Neuronal stem cell (in vitro differentiated cells): Measurements from ENCODE around the gene ZPR1.

Source experiments
- DNase-seq: peaks from one replicate; pipeline ENCODE4 v3.0.0-alpha.2; 2013; ENCODE audit warnings: low spot score
- H2AFZ ChIP-seq: one replicate; pipeline ENCODE4 v1.6.1; 2013; ENCODE audit warnings: mild to moderate bottlenecking, low read length, inconsistent platforms
- H2AK5ac ChIP-seq: 2 replicates; pipeline ENCODE4 v1.6.1; 2013; ENCODE audit warnings: low read depth, mild to moderate bottlenecking, inconsistent platforms, low read length, moderate library complexity, mixed read lengths
- H2BK120ac ChIP-seq: 2 replicates; pipeline ENCODE4 v1.6.1; 2013; ENCODE audit warnings: low read depth, mild to moderate bottlenecking, inconsistent platforms, low read length, moderate library complexity, mixed read lengths
- H2BK12ac ChIP-seq: one replicate; pipeline ENCODE4 v1.6.1; 2013; ENCODE audit warnings: low read length, inconsistent platforms
- H2BK15ac ChIP-seq: 2 replicates; pipeline ENCODE4 v1.6.1; 2013; ENCODE audit warnings: mild to moderate bottlenecking, low read length, inconsistent platforms, mixed read lengths
- H2BK5ac ChIP-seq: one replicate; pipeline ENCODE4 v1.6.1; 2013; ENCODE audit warnings: inconsistent platforms, mild to moderate bottlenecking, low read length, moderate library complexity
- H3K14ac ChIP-seq: one replicate; pipeline ENCODE4 v1.6.1; 2013; ENCODE audit warnings: low read length, inconsistent platforms
- H3K18ac ChIP-seq: 2 replicates; pipeline ENCODE4 v1.6.1; 2013; ENCODE audit warnings: low read length, inconsistent platforms
- H3K23ac ChIP-seq: 2 replicates; pipeline ENCODE4 v1.6.1; 2013; ENCODE audit warnings: low read depth, mild to moderate bottlenecking, mixed read lengths, low read length, inconsistent platforms; ENCODE audit not compliant: poor library complexity
- H3K27ac ChIP-seq: replicated peaks from 3 replicates; pipeline ENCODE4 v1.5.1; 2013; ENCODE audit warnings: low read length, inconsistent platforms
- H3K27me3 ChIP-seq, 3 experiments: 2 replicates each; pipeline ENCODE4 v1.6.1; 2013; ENCODE audit warnings: low read length in 3 of 3, mild to moderate bottlenecking in 2 of 3, inconsistent platforms in 1 of 3, low read depth in 1 of 3, mixed read lengths in 1 of 3, moderate library complexity in 1 of 3; ENCODE audit not compliant: control insufficient read depth in 3 of 3, insufficient read depth in 3 of 3
- H3K36me3 ChIP-seq, 2 donors: replicated peaks in 1 of 2; 2 replicates each; pipeline ENCODE4 v1.6.1; 2013; ENCODE audit warnings: low read length in 2 of 2; ENCODE audit not compliant: control insufficient read depth in 2 of 2, insufficient read depth in 2 of 2
- H3K4ac ChIP-seq: 2 replicates; pipeline ENCODE4 v1.6.1; 2013; ENCODE audit warnings: inconsistent platforms, mild to moderate bottlenecking, low read length, moderate library complexity
- H3K4me1 ChIP-seq, 2 donors: 1 replicate in 1 of 2; 2 replicates in 1 of 2; pipeline ENCODE4 v1.6.1; 2013; ENCODE audit warnings: low read length in 2 of 2, low read depth in 1 of 2; ENCODE audit not compliant: control insufficient read depth in 2 of 2, insufficient read depth in 1 of 2
- H3K4me2 ChIP-seq: one replicate; pipeline ENCODE4 v1.6.1; 2013; ENCODE audit warnings: mild to moderate bottlenecking, low read length, inconsistent platforms; ENCODE audit not compliant: insufficient read depth, poor library complexity, severe bottlenecking
- H3K4me3 ChIP-seq, 2 donors: 2 replicates each; pipeline ENCODE4 v1.5.1; 2013; ENCODE audit warnings: low read length in 2 of 2, mild to moderate bottlenecking in 2 of 2, inconsistent platforms in 1 of 2, moderate library complexity in 1 of 2
- H3K79me1 ChIP-seq: one replicate; pipeline ENCODE4 v1.6.1; 2013; ENCODE audit warnings: low read depth, mild to moderate bottlenecking, inconsistent platforms, low read length, moderate library complexity
- H3K9ac ChIP-seq: one replicate; pipeline ENCODE4 v1.6.1; 2013; ENCODE audit warnings: mild to moderate bottlenecking, low read depth, low read length, inconsistent platforms; ENCODE audit not compliant: poor library complexity
- H3K9me3 ChIP-seq, 2 donors: replicated peaks in 1 of 2; 2 replicates each; pipeline versions ENCODE3 to v1.6.1; 2013; ENCODE audit warnings: low read length in 2 of 2, mild to moderate bottlenecking in 2 of 2, inconsistent platforms in 1 of 2, low read depth in 1 of 2, mixed read lengths in 1 of 2, moderate library complexity in 1 of 2; ENCODE audit not compliant: control insufficient read depth in 2 of 2, insufficient read depth in 1 of 2
- H4K8ac ChIP-seq: one replicate; pipeline ENCODE4 v1.6.1; 2013; ENCODE audit warnings: low read depth, mild to moderate bottlenecking, inconsistent platforms, low read length, moderate library complexity
- H4K91ac ChIP-seq: one replicate; pipeline ENCODE4 v1.6.1; 2013; ENCODE audit warnings: low read length, low read depth, mild to moderate bottlenecking, inconsistent platforms; ENCODE audit not compliant: poor library complexity
- WGBS, 2 donors: extraction: QIAGEN DNeasy Blood & Tissue Kit; methylation state at CpG; one replicate each; pipeline ENCODE4 v1.1.7; 2013; ENCODE audit warnings: missing lambda C conversion rate in 2 of 2, mixed read lengths in 1 of 2; ENCODE audit not compliant: insufficient read length in 2 of 2, insufficient replicate concordance in 1 of 2; ENCODE audit errors: extremely low coverage in 2 of 2; 5-methylcytosine and 5-hydroxymethylcytosine counted together

Gene ZPR1

GRCh38 chr11:116812109-116812508 is 24.3 kb upstream of the ZPR1 start:
- Histone ChIP-seq H3K36me3 (no peaks in the 10 kb centered on the region), H4K8ac (no peak overlapping the region), H2BK15ac (no peak overlapping the region), H2AFZ (no peak overlapping the region), H3K4ac (no peak overlapping the region), H3K4me3 (no peak overlapping the region), H3K18ac (no peak overlapping the region), H3K23ac (no peak overlapping the region), H3K14ac (no peak overlapping the region), H3K27me3 (no peaks in the 10 kb centered on the region), H3K9ac (no peak overlapping the region), H2BK120ac (no peak overlapping the region), H2BK12ac (no peak overlapping the region), H3K27ac (no peak overlapping the region), H2BK5ac (no peak overlapping the region), H2AK5ac (no peak overlapping the region), H3K4me1 (no peaks in the 10 kb centered on the region), H3K9me3 (no peaks in the 10 kb centered on the region), H4K91ac (no peak overlapping the region), H3K4me2 (no peak overlapping the region), H3K79me1 (no peaks in the 10 kb centered on the region)
- no CpG with 5 or more reads among the region's 4 CpGs for WGBS, 2 donors
- DNase-seq = no peak

GRCh38 chr11:116811194-116811593 is 23.4 kb upstream of the ZPR1 start:
- Histone ChIP-seq H2AFZ (peak overlapping the region; percentile 35), H3K27me3 (peaks cover 0 to 5% (median 0%) of the 10 kb centered on the region in 3 experiments), H3K36me3 (no peaks in the 10 kb centered on the region), H2BK15ac (no peak overlapping the region), H2BK12ac (no peak overlapping the region), H2BK120ac (no peak overlapping the region), H3K9ac (no peak overlapping the region), H3K23ac (no peak overlapping the region), H3K27ac (no peak overlapping the region), H3K4ac (no peak overlapping the region), H3K9me3 (no peaks in the 10 kb centered on the region), H2AK5ac (no peak overlapping the region), H3K4me2 (no peak overlapping the region), H4K91ac (no peak overlapping the region), H4K8ac (no peak overlapping the region), H3K4me1 (no peaks in the 10 kb centered on the region), H3K18ac (no peak overlapping the region), H3K79me1 (no peaks in the 10 kb centered on the region), H3K4me3 (no peak overlapping the region), H2BK5ac (no peak overlapping the region), H3K14ac (no peak overlapping the region)
- no peak for DNase-seq
- no CpG with 5 or more reads among the region's 3 CpGs for WGBS, 2 donors

GRCh38 chr11:116808262-116809175 is 20.7 kb upstream of the ZPR1 start:
- no peak for DNase-seq
- no peak overlapping the region for H4K8ac ChIP-seq

GRCh38 chr11:116807601-116808261 is 19.9 kb upstream of the ZPR1 start:
- Histone ChIP-seq H3K79me1 (no peaks in the 10 kb centered on the region), H2BK15ac (no peak overlapping the region), H3K4me1 (no peaks in the 10 kb centered on the region), H3K23ac (peak overlapping the region; percentile 83), H3K36me3 (no peaks in the 10 kb centered on the region), H3K4me2 (no peak overlapping the region), H3K27ac (no peak overlapping the region), H3K4ac (no peak overlapping the region), H3K9me3 (no peaks in the 10 kb centered on the region), H2BK12ac (no peak overlapping the region), H3K14ac (no peak overlapping the region), H3K27me3 (peaks cover 0 to 21% (median 0%) of the 10 kb centered on the region in 3 experiments), H3K18ac (peak overlapping the region; percentile 59), H2AFZ (no peak overlapping the region), H2AK5ac (no peak overlapping the region), H2BK120ac (no peak overlapping the region), H2BK5ac (no peak overlapping the region), H4K8ac (no peak overlapping the region), H3K4me3 (no peak overlapping the region), H3K9ac (no peak overlapping the region), H4K91ac (no peak overlapping the region)
- no peak for DNase-seq
- no CpG with 5 or more reads among the region's 6 CpGs for WGBS, 2 donors

More at GRCh38 chr11:116808262-116809175, 20.7 kb upstream of the ZPR1 start:
- Histone ChIP-seq H3K79me1 (no peaks in the 10 kb centered on the region), H2AK5ac (no peak overlapping the region), H2BK12ac (no peak overlapping the region), H3K27ac (no peak overlapping the region), H2AFZ (no peak overlapping the region), H3K23ac (no peak overlapping the region), H3K4me3 (no peak overlapping the region), H3K27me3 (peaks cover 0 to 18% (median 0%) of the 10 kb centered on the region in 3 experiments), H3K36me3 (no peaks in the 10 kb centered on the region), H3K18ac (peak overlapping the region; percentile 25), H3K9me3 (no peaks in the 10 kb centered on the region), H3K4me2 (no peak overlapping the region), H2BK120ac (no peak overlapping the region), H2BK5ac (no peak overlapping the region), H3K4ac (no peak overlapping the region), H3K4me1 (no peaks in the 10 kb centered on the region), H2BK15ac (no peak overlapping the region), H3K9ac (peak overlapping the region; percentile 12), H4K91ac (no peak overlapping the region), H3K14ac (no peak overlapping the region)
- WGBS, 2 donors = no CpG with 5 or more reads among the region's 14 CpGs
